ENCODE measurements around the gene USP31.

USP31 gene

DNA sequence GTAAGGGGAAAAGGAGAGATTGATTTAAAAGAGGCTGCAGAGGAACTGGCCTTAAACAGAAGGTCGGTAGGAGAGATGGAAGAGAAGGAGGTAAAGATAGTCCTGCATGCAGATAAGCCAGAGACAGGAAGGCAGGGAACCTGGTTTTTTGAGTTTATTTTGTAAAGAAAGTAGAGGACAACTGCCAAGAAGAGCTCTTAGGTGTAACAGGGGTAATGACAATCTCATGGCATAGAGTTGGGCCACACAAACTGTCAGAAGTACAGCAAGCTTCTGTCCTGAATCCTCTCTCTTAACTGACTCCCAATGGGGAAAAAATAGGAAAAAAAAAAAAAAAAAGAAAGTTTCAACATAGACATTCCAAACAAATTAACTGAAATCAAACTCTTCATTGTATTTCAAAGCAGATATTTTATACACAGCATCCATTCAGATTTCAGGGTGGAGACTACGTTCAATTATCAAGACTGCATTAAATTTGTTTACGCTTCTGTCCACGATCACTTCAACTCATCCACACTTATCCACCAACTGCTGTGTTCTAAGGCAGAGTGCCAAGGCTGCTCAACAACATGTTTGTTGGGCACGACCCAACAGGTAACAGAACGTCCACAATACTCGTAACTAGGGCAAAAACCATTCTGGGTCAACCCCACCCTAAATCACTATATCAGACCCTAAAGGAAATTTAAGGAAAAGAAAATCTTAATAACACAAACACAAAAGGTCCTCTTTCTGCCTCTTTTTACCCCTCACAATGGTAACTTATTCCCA is 34.9 kb downstream of the USP31 start:
- no peak for DNase-seq (ENCODE audit: extremely low spot score)
- TF ChIP-seq CTCF (IDR thresholded peaks at IDR 0.05; ENCODE audit: control extremely low read depth, extremely low read depth, low read depth, missing control alignments), result no peak
- ChIA-PET CTCF (no interaction called here), POLR2A (no interaction called here)

DNA sequence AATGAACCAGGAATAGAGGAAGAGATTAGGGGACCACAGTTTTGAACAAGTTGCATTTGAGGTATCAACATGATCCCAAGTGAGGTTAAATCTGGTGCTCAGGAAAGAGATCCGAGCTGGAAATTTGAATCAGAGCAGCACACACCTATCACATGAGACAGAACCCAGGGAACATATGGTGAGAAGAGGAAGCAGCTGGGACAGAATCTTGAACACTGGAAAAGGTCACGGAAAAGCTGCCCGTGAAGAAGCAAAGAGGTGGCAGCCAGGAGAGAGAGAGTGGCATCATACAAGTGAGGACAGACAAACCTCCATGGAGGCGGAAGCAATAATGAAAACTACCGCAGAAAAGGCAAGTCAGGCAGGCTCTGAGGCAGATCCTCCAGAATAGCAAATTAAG is 36.1 kb downstream of the USP31 start:
- CTCF ChIA-PET, result no interaction called here
- TF ChIP-seq CTCF (IDR thresholded peaks at IDR 0.05; ENCODE audit: control extremely low read depth, extremely low read depth, low read depth, missing control alignments), result no peak
- POLR2A ChIA-PET, result no interaction called here
- no peak for DNase-seq (ENCODE audit: extremely low spot score)

DNA sequence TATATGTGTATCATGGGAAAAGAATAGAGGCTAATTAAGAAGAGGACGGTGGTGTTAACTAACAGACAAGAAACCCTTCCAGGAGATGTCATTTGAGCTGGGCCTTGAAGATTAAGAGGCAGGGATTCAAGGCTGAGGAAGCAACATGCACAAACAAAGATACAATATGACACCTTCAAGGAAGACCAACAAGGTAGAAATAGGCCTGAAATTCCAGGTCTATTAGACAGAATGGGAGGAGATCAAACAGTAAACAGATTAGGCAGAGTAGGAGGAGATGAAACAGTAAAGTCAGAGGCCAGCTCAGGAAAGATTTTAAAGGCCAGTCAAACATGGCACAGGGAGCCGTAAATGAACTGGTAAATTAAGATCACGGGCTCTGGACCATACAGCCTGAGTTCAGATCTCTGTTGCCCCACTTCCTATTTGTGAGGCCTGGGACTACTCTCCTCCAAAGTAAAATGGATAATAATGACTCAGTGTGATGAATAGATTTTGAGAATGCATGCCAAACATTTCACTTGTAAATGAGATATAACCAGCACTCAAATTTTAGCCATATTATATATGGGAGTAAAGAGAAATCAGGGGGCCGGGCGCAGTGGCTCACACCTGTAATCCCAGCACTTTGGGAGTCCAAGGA is 38.9 kb downstream of the USP31 start:
- POLR2A ChIA-PET, result no interaction called here
- no peak for TF ChIP-seq CTCF (IDR thresholded peaks at IDR 0.05; ENCODE audit: control extremely low read depth, extremely low read depth, low read depth, missing control alignments)
- CTCF ChIA-PET, result no interaction called here
- DNase-seq (ENCODE audit: extremely low spot score), result no peak

DNA sequence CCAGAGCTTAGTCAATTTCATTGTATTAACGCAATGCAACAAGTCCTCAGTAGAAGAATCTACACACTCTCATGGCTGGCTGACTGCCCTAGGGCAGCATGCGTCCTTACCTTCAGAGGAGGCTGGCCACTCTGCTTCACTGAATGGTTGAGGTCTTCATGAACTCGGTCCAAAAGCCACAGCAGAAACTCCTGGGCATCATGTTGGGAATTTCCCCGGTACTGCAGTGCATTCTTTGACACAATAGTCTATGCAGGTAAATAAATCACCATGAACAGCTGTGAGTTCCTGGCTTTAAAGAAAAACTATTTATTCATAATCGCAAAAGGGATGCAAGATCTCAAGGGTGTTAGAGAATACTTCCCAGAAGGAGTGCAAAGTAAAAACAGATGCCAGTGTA is 41.3 kb downstream of the USP31 start:
- CTCF ChIA-PET, result no interaction called here
- DNase-seq (ENCODE audit: extremely low spot score), result no peak
- TF ChIP-seq CTCF (IDR thresholded peaks at IDR 0.05; ENCODE audit: control extremely low read depth, extremely low read depth, low read depth, missing control alignments), result no peak
- POLR2A ChIA-PET, result no interaction called here

DNA sequence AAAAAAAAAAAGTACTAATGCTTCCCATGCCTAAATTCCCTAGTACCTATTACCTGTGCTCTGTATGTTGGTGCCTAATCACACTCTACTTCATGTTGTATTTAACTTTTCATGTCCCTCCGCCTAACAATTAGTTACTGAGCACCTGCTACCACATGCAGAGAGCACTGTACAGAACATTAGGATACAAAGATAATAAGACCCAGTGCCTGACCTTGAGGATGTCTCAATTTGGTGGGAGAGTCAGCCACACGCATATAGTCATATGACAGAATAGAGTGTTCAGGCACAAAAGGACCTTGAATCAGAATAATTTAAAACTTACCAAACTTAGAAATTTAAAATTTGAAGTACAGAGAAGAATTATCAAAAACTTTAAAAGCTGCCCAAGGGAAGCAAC is 42.1 kb downstream of the USP31 start:
- ChIA-PET CTCF (interaction anchor here (2.5 kb wide), 1 partner anchor 15 kb away, joined by 6 read pairs; no protein-coding TSS in a partner anchor), POLR2A (no interaction called here)
- DNase-seq (ENCODE audit: extremely low spot score), result no peak
- TF ChIP-seq CTCF (IDR thresholded peaks at IDR 0.05; ENCODE audit: control extremely low read depth, extremely low read depth, low read depth, missing control alignments), result no peak

DNA sequence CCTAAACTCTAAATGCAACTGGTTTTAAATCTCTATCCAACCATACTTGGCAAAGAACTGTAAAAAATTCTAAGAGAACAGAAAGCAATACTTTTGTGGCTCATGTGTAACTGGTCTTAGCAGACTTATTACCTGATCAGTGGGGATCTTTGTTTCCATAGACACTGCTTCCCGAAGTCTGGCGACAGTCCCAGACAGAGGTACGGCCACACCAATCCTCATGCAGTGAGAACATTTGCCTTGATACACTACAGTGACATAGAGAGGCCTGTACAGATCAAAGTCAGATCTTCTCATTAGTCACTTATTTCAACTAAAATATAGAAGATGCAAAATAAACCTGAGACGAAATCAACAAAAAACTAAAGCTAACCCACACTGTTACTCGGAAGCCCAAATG is 43.9 kb downstream of the USP31 start:
- DNase-seq (ENCODE audit: extremely low spot score), result no peak
- CTCF ChIA-PET, result interaction anchor here (1.5 to 2.5 kb wide), 2 partner anchors 13 to 17 kb away, joined by 3 to 6 read pairs; no protein-coding TSS in a partner anchor
- POLR2A ChIA-PET, result no interaction called here
- TF ChIP-seq CTCF (IDR thresholded peaks at IDR 0.05; ENCODE audit: control extremely low read depth, extremely low read depth, low read depth, missing control alignments), result no peak
